ENCODE results near the gene C11orf42. TPM values are rescaled to one million over a fixed set of nuclear protein-coding genes. Genes with fewer than 3 reads are reported as not detected.

The C11orf42 gene
- total RNA-seq, 2 donors from 2014 or later = not detected

GRCh38 chr11:6194065-6194581 lies 11.2 kb upstream of the C11orf42 start:
- no peaks in the 10 kb centered on the region for H3K27me3 ChIP-seq
- ATAC-seq = no peak
- H3K4me3 ChIP-seq = no peak overlapping the region
- H3K9me3 ChIP-seq = no peaks in the 10 kb centered on the region
- 86 to 87% methylated on average over 1 of the region's 1 CpG for WGBS, 2 donors
- DNase-seq = no peak
- no peaks in the 10 kb centered on the region for H3K36me3 ChIP-seq (replicated peaks in 1 of 2; ENCODE audit: insufficient read depth in 1 of 2, low read depth in 2 of 2)
- H3K4me1 ChIP-seq = no peaks in the 10 kb centered on the region
- no peak for TF ChIP-seq CTCF (IDR thresholded peaks at IDR 0.05)
- intact Hi-C loops (cut with DNase I) = no loop called here
- no peak overlapping the region for H3K27ac ChIP-seq

GRCh38 chr11:6196396-6196795 lies 9.0 kb upstream of the C11orf42 start:
- Histone ChIP-seq H3K27ac (no peak overlapping the region), H3K4me1 (no peaks in the 10 kb centered on the region), H3K27me3 (no peaks in the 10 kb centered on the region), H3K9me3 (no peaks in the 10 kb centered on the region), H3K36me3 (replicated peaks in 1 of 2; ENCODE audit: insufficient read depth in 1 of 2, low read depth in 2 of 2) (no peaks in the 10 kb centered on the region), H3K4me3 (no peak overlapping the region)
- intact Hi-C loops (cut with DNase I) = no loop called here
- DNase-seq = no peak
- no peak for ATAC-seq
- 51 to 53% methylated on average over 4 of the region's 4 CpGs for WGBS, 2 donors
- TF ChIP-seq POLR2A (IDR thresholded peaks at IDR 0.05) (no peak), CTCF (IDR thresholded peaks at IDR 0.05) (no peak)

GRCh38 chr11:6197466-6198200 lies 7.7 kb upstream of the C11orf42 start:
- H3K36me3 ChIP-seq (replicated peaks in 1 of 2; ENCODE audit: insufficient read depth in 1 of 2, low read depth in 2 of 2) = no peaks in the 10 kb centered on the region
- H3K9me3 ChIP-seq = no peaks in the 10 kb centered on the region
- H3K4me1 ChIP-seq = no peaks in the 10 kb centered on the region
- H3K27me3 ChIP-seq = no peaks in the 10 kb centered on the region
- 67 to 75% methylated on average over 4 of the region's 4 CpGs for WGBS, 2 donors
- DNase-seq (no peak), ATAC-seq (no peak)
- H3K27ac ChIP-seq = no peak overlapping the region
- TF ChIP-seq CTCF (IDR thresholded peaks at IDR 0.05) (no peak), POLR2A (IDR thresholded peaks at IDR 0.05) (no peak)
- H3K4me3 ChIP-seq = no peak overlapping the region
- intact Hi-C loops (cut with DNase I) = no loop called here

GRCh38 chr11:6199174-6199810 lies 6.1 kb upstream of the C11orf42 start, which contains the start of gene OR52W1:
TSS of gene OR52W1 (plus strand) at chr11:6199224. CDS start at chr11:6199224, 0 bp downstream.
- no peaks in the 10 kb centered on the region for H3K4me1 ChIP-seq
- no peaks in the 10 kb centered on the region for H3K9me3 ChIP-seq
- H3K36me3 ChIP-seq (replicated peaks in 1 of 2; ENCODE audit: insufficient read depth in 1 of 2, low read depth in 2 of 2) = no peaks in the 10 kb centered on the region
- no peak for TF ChIP-seq CTCF (IDR thresholded peaks at IDR 0.05)
- TF ChIP-seq POLR2A (IDR thresholded peaks at IDR 0.05) = no peak
- intact Hi-C loops (cut with DNase I) = no loop called here
- ATAC-seq (no peak), DNase-seq (no peak)
- no peaks in the 10 kb centered on the region for H3K27me3 ChIP-seq
- no peak within 1 kb of the TSS for H3K27ac ChIP-seq
- 97 to 100% methylated on average over 4 of the region's 5 CpGs for WGBS, 2 donors
- H3K4me3 ChIP-seq = no peak within 1 kb of the TSS

Data from body of pancreas (tissue), 4 donors.